ENCODE results near the gene PACSIN1.

DNA sequence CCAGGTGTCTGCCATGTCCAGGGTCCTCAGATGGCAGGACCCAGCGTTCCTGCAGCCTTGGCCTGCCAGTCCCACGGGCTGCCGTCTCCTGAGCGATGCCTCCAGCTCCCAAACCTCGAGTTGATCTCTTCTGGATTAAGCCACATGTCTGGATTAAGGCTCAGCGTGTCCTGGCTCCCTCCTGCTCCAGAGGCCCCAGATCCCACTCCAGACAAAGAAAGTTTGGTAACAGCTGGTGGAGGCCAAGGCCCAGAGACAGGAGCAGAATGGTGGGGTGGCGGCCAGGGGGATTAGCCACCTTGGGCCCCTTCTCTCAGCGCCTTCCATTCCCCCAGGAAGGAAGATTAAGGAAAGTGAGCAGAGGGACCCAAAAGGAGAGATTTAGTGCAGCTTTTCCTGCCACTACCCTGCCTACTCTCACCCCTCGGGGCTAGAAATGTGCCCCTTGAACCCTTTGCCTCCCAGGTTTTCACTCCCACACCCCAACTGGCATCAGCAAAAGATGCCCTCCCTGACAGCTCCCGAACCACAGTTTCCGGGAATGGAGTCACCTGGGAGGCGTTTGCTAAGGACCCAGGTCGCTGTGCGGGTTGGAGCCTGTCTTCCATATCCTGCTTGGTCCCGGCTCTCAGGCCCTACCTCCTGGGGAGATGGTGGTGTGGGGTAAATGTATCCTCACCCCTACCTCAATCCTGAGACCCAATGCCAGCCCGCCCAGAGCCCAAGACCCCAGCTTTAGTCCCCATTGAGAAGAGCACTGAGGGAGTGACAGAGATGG is 83.3 kb downstream of the PACSIN1 start:
- TF ChIP-seq, protein P1, sequence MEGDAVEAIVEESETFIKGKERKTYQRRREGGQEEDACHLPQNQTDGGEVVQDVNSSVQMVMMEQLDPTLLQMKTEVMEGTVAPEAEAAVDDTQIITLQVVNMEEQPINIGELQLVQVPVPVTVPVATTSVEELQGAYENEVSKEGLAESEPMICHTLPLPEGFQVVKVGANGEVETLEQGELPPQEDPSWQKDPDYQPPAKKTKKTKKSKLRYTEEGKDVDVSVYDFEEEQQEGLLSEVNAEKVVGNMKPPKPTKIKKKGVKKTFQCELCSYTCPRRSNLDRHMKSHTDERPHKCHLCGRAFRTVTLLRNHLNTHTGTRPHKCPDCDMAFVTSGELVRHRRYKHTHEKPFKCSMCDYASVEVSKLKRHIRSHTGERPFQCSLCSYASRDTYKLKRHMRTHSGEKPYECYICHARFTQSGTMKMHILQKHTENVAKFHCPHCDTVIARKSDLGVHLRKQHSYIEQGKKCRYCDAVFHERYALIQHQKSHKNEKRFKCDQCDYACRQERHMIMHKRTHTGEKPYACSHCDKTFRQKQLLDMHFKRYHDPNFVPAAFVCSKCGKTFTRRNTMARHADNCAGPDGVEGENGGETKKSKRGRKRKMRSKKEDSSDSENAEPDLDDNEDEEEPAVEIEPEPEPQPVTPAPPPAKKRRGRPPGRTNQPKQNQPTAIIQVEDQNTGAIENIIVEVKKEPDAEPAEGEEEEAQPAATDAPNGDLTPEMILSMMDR (IDR thresholded peaks at IDR 0.05), result no peak
- TF ChIP-seq EP300 (IDR thresholded peaks at IDR 0.05) (no peak), POLR2A (IDR thresholded peaks at IDR 0.05) (no peak)
